Epidermal melanocyte (primary cell): ENCODE data around the gene TMCC1.

Experiments
- DNase-seq: peaks from one replicate; pipeline ENCODE4 v3.0.0; 2011; ENCODE audit warnings: low spot score; ENCODE audit not compliant: insufficient read length

The TMCC1 gene

DNA sequence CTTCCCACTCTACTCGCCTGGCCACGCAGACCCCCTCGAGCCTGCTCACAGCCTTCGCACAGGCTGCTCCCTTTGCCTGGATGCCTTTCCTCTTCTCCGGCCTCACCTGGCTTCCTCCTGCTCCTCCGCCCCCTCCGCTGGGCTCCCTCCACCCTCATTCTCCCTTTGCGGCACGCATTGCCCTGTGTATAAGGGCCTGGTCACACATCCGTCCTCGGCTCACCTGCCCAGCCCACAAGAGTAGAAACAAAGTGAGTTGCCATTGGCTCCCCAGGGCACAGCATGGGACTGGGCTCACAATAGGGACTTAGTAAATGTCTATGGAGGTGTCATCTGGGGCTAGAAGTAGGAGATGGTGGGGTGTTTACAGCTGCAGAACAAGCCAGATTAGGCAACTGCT is 291.2 kb downstream of the TMCC1 start:
- DNase-seq: no peak

DNA sequence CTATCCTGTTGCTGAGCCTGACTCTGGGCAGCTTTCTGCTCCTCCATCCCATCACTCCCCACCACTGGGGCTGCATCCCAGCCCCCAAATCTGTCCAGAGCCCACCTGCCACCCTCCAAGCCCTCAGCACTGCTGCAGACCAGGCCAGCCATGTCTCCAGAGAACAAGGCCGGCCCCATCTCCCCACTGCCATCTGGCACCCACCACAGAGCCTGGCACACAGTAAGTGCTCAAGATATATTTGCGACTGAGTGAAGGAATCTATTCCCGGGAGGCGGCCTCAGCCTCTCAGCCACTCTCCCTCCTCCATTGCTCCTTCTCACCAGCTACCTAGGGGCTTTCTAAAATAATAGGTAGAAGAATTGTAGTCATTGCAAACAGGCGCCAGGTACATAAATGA is 291.8 kb downstream of the TMCC1 start:
- DNase-seq: no peak

DNA sequence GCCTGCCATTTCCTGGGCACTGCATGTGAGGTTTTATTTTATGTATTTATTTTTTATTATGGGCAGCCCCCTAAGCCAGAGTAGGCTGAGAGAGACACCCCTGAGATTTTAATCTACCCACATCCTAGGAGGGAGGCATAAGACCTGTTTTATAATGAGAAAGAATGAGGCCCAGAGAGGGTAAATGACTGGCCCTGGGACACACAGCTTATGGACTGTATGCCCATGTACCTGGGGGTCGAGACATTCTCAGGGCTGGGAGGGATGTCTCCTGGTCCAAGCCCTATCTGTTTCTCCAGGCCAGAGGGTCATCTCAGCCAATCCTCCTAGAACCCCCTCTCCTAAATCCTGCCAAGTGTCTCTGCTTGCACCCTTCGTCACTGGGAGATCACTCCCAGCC is 293.2 kb downstream of the TMCC1 start:
- DNase-seq: no peak

DNA sequence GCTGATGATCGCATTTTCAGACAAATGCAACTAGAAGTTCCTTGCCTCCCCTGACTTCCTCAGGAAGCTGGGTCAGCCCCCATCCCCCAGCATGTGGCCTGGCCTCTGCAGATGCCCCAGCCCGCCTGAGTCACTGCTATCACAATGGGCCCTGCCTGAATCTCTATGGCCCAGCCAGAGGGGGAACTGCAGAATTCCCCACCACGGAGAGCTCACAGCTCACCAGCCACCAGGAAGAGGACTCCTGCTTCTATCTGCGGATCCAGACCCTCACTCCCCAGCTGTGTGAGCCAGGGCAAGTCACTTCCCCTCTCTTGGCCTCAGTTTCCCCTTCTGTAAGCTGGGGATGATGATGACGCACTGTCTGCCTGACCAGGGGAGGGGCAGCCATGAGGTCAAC is 293.9 kb downstream of the TMCC1 start:
- DNase-seq: no peak

DNA sequence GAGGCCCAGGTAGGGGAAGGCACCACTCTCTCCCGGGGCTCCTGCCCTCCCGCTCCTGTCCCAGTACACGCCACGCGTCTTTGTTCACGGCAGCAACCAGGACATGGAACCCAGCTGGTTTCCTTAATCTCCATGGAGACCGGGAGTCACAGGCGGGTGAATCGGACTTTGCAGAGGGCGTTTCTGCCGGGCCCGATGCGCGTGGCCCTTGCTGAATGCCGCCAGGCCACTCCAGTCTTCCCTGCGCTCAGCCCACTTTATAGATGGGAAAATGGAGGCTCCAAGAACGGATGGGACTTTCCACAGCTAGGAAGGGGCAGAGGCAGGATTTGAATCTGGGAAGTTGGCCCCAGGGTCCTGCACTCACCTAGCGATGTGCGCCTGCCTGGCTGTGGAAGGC is 294.4 kb downstream of the TMCC1 start:
- DNase-seq: no peak

DNA sequence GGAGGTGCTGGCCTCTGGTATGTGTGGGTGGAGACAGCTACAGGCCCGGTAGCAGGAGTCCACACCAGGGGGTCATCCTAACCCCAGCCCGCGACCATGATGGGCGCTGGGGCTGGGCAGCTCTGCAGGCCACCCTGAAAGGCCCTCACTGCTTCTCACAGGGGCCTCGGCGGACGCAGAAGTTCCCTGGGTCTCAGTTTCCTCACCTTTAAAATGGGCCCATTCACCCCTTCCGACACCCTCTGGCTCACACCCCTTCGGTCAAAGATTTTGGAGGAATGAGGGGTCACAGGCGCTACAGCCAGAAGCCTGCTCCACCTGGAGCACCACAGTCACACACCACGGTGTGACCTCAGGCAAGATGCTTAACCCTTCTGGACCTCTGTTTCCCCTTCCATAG is 295.0 kb downstream of the TMCC1 start:
- DNase-seq: no peak

DNA sequence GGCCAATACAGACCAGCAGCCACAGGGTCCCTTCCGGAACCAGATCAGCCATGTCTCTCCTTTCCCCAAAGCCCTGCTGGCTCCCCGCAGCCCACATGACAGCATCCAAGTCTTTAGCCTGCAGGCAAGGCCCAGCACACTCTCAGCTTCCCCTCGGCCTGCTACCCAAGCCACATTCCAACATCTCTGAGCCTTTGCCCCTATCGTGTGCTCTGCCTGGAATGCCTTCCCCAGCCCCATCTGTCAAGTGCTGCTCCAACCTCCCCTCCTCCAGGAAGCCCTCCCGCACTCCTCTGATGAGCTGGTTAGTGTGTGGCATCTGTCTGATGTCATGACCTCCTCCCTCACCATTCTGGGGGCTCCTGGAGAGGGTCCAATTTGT is 295.5 kb downstream of the TMCC1 start:
- no peak for DNase-seq
